RWPE2 (cell line): ENCODE measurements around the gene CCL1.

Source experiments
- ATAC-seq: fragments of 200-7000 bp; cut with Tn5 transposase; 3 replicates; pipeline ENCODE4 v1.9.1; 2021; ENCODE audit warnings: low read depth
- DNase-seq: peaks from one replicate; pipeline ENCODE4 v3.0.0-alpha.2; 2020; ENCODE audit warnings: low spot score
- H3K27ac ChIP-seq: fragments of 450-650 bp; 2 replicates; pipeline ENCODE4 v1.5.1; 2017; ENCODE audit warnings: mild to moderate bottlenecking; ENCODE audit not compliant: poor library complexity, severe bottlenecking
- H3K27me3 ChIP-seq: fragments of 250-450 bp; sonication (Bioruptor Pico); 2 replicates; pipeline ENCODE4 v1.5.1; 2021; ENCODE audit warnings: mild to moderate bottlenecking, moderate library complexity; ENCODE audit not compliant: insufficient read depth, poor library complexity, severe bottlenecking
- H3K36me3 ChIP-seq: fragments of 250-450 bp; sonication (Bioruptor Pico); 2 replicates; pipeline ENCODE4 v1.5.1; 2020; ENCODE audit warnings: low read depth, mild to moderate bottlenecking, moderate library complexity
- H3K4me1 ChIP-seq: fragments of 250-450 bp; sonication (Bioruptor Pico); 2 replicates; pipeline ENCODE4 v1.5.1; 2021; ENCODE audit warnings: mild to moderate bottlenecking, moderate library complexity; ENCODE audit not compliant: insufficient read depth, poor library complexity, severe bottlenecking
- H3K4me3 ChIP-seq: fragments of 250-450 bp; sonication (Bioruptor Pico); 2 replicates; pipeline ENCODE4 v1.5.1; 2021; ENCODE audit warnings: mild to moderate bottlenecking, moderate library complexity; ENCODE audit not compliant: severe bottlenecking
- H3K9me3 ChIP-seq: fragments of 250-450 bp; sonication (Bioruptor Pico); 2 replicates; pipeline ENCODE4 v1.5.1; 2021; ENCODE audit warnings: mild to moderate bottlenecking, moderate library complexity; ENCODE audit not compliant: severe bottlenecking
- TF ChIP-seq, protein P1 (sequence below): fragments of 450-650 bp; IDR thresholded peaks from one replicate; pipeline ENCODE4 v1.5.1; 2017; ENCODE audit warnings: mild to moderate bottlenecking, moderate library complexity; ENCODE audit not compliant: poor library complexity, severe bottlenecking

CCL1 gene

DNA sequence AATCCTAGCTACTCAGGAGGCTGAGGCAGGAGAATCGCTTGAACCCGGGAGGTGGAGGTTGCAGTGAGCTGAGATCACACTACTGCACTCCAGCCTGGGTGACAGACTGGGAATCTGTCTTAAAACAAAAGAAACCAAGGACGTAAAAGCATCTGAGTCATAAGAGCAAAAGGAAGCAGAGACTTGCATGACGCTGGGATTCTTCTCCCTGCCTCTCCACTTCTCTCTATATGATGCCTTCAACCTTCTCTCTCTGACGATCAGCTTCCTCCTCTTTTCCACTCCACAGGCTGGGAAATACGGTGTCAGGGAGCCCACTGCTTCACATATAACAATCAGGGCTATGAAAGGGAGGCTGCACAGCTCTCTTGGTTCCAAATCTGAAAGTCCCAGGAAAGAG lies 43.2 kb upstream of the CCL1 start:
- Histone ChIP-seq H3K9me3 (no peaks in the 10 kb centered on the region), H3K27ac (no peak overlapping the region), H3K4me1 (no peaks in the 10 kb centered on the region), H3K4me3 (no peak overlapping the region), H3K36me3 (no peaks in the 10 kb centered on the region), H3K27me3 (peaks cover 11% of the 10 kb centered on the region)
- ATAC-seq (no peak), DNase-seq (no peak)
- TF ChIP-seq, protein P1, sequence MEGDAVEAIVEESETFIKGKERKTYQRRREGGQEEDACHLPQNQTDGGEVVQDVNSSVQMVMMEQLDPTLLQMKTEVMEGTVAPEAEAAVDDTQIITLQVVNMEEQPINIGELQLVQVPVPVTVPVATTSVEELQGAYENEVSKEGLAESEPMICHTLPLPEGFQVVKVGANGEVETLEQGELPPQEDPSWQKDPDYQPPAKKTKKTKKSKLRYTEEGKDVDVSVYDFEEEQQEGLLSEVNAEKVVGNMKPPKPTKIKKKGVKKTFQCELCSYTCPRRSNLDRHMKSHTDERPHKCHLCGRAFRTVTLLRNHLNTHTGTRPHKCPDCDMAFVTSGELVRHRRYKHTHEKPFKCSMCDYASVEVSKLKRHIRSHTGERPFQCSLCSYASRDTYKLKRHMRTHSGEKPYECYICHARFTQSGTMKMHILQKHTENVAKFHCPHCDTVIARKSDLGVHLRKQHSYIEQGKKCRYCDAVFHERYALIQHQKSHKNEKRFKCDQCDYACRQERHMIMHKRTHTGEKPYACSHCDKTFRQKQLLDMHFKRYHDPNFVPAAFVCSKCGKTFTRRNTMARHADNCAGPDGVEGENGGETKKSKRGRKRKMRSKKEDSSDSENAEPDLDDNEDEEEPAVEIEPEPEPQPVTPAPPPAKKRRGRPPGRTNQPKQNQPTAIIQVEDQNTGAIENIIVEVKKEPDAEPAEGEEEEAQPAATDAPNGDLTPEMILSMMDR: no peak

DNA sequence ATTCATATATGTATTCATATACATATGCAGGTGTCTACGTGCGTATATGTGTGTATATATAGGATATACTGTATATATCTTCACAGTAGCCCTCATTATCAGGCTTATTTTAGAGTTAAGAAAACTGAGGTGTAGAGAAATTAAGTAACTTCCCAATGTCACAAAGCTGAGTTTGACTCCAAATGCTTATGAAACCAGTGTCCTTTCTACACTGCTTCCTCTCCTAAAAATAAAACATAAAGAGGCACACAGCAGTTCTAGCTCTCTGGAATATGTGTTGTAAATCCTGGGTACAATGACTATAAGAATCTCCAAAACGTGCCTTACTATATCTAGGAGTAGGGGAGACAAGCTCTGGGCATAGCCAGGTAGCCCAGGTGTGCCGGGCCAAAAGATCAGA lies 40.0 kb upstream of the CCL1 start:
- ATAC-seq (no peak), DNase-seq (no peak)
- Histone ChIP-seq H3K4me1 (no peaks in the 10 kb centered on the region), H3K4me3 (no peak overlapping the region), H3K36me3 (no peaks in the 10 kb centered on the region), H3K27me3 (no peaks in the 10 kb centered on the region), H3K27ac (no peak overlapping the region), H3K9me3 (no peaks in the 10 kb centered on the region)
- TF ChIP-seq, protein P1: no peak

DNA sequence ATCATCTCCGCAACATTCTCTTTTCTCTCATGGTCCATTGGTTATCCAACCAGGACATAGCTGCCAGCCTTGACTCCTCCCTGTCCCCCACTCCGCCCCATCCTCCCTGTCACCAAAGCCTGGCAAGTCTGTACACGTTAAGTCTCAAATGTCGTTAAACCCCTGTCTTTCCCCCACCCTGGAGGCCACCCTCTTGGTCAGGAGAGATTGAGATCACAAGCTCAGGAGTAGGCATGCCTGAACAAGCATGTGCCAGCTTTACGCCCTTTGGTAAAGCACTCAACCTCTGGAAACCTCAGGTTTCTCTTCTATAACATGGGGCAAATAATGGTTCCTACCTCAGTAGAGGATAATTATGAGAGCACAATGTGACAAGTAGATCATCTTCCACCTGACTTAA lies 38.1 kb upstream of the CCL1 start:
- Histone ChIP-seq H3K4me3 (no peak overlapping the region), H3K27me3 (no peaks in the 10 kb centered on the region), H3K36me3 (no peaks in the 10 kb centered on the region), H3K4me1 (no peaks in the 10 kb centered on the region), H3K9me3 (no peaks in the 10 kb centered on the region), H3K27ac (no peak overlapping the region)
- TF ChIP-seq, protein P1: no peak
- ATAC-seq: no peak
- DNase-seq: no peak

DNA sequence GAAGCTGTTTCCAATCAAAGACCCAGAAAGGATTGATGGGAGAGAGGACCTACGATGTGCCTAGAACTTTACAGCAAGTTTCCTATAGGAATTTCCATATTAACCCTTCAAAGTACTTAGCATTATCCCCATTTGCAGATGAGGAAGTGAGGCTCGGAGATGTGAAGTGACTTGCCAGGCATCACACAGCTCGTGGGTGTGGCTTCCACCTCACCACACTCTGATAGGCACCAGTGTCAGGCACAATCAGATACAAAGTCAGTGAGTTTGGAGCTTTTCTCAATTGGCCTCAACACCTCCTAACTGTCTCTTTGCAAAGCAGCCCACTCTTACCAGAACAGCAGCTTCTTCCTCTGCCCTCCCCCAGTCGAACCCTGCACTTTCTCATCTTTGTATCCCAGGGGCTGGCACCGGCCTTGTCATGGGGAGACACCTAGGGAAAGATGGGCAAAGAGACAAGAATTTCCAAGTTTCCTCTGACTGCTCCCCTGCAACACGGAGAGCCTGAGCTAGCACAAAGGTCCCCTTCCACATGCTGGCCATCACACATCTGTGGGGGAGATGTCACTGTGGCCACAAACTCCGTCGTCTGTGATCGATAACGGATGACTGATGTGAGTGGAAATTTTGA lies 37.4 kb upstream of the CCL1 start:
- Histone ChIP-seq H3K9me3 (no peaks in the 10 kb centered on the region), H3K4me1 (no peaks in the 10 kb centered on the region), H3K36me3 (no peaks in the 10 kb centered on the region), H3K27ac (no peak overlapping the region), H3K27me3 (no peaks in the 10 kb centered on the region), H3K4me3 (no peak overlapping the region)
- DNase-seq (no peak), ATAC-seq (no peak)
- TF ChIP-seq, protein P1: no peak

DNA sequence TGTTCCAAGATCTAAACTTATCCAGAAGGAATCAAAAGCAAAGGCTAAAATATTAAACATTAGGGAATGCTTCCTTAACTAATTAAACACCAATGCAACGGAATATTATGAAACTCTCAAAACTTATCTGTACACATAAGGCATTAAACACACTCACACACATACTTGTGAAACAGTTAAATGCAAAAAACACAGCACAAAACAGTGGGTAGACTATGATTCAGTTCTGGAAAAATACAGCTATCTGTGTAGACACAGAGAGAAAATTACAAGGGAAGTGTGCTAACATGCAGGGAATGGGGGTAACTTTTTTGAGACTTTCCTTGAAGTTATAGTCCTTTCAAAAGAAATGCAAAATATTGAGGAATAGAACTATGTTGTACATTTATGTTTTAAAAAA lies 36.7 kb upstream of the CCL1 start:
- H3K4me1 ChIP-seq: no peaks in the 10 kb centered on the region
- TF ChIP-seq, protein P1: no peak
- no peak overlapping the region for H3K27ac ChIP-seq
- no peak for DNase-seq
- H3K9me3 ChIP-seq: no peaks in the 10 kb centered on the region
- H3K36me3 ChIP-seq: no peaks in the 10 kb centered on the region
- H3K4me3 ChIP-seq: no peak overlapping the region
- no peaks in the 10 kb centered on the region for H3K27me3 ChIP-seq
- no peak for ATAC-seq
